Heart right ventricle (tissue), 16 donors: ENCODE results near the gene FFAR3. TPM values are rescaled to one million over a fixed set of nuclear protein-coding genes. Genes with fewer than 3 reads are reported as not detected.
"Not testable (repeated sequence)": the region's sequence is repeated elsewhere in the genome, so short reads cannot be mapped to it uniquely, and the experiment has no call there.

ENCODE experiments used
- ATAC-seq, 8 donors: fragments of 200-7000 bp; cut with Tn5 transposase; one replicate each; pipeline ENCODE4 v1.9.1; 2020; ENCODE audit warnings: mild to moderate bottlenecking in 8 of 8, moderate library complexity in 8 of 8, moderate number of reproducible peaks in 1 of 8
- DNase-seq, 2 donors: peaks; one replicate each; pipeline ENCODE4 v3.0.0-alpha.2; 2020
- H3K27ac ChIP-seq, 10 donors: fragments of 200-600 bp; sonication (generic) in 2 of 10; one replicate each; pipeline versions ENCODE4 v1.5.0 to v1.8.0; 2020 to 2022; ENCODE audit warnings: mild to moderate bottlenecking in 3 of 10
- H3K27me3 ChIP-seq, 7 donors: fragments of 200-600 bp; one replicate each; pipeline ENCODE4 v1.8.0; 2021 to 2022; ENCODE audit warnings: mild to moderate bottlenecking in 2 of 7
- H3K36me3 ChIP-seq, 9 donors: fragments of 200-600 bp; sonication (generic) in 1 of 9; one replicate each; pipeline versions ENCODE4 v1.5.0 to v1.8.0; 2020 to 2022; ENCODE audit warnings: mild to moderate bottlenecking in 2 of 9
- H3K4me1 ChIP-seq, 9 donors: fragments of 200-600 bp; sonication (generic) in 1 of 9; one replicate each; pipeline versions ENCODE4 v1.5.0 to v1.8.0; 2020 to 2022; ENCODE audit warnings: mild to moderate bottlenecking in 4 of 9
- H3K4me3 ChIP-seq, 10 donors: fragments of 200-600 bp; sonication (generic) in 2 of 10; one replicate each; pipeline versions ENCODE4 v1.5.0 to v1.8.0; 2020 to 2022; ENCODE audit warnings: mild to moderate bottlenecking in 7 of 10, moderate library complexity in 2 of 10
- H3K9me3 ChIP-seq, 11 donors: fragments of 200-600 bp in 10 of 11; sonication (generic) in 2 of 11; one replicate each; pipeline versions ENCODE4 v1.5.0 to v1.8.0; 2013 to 2022; ENCODE audit warnings: mild to moderate bottlenecking in 2 of 11, control low read depth in 1 of 11, moderate library complexity in 1 of 11
- CTCF ChIP-seq, 9 donors: fragments of 200-600 bp; sonication (generic) in 2 of 9; IDR thresholded peaks; one replicate each; pipeline versions ENCODE4 v1.5.0 to v1.8.0; 2021 to 2022; ENCODE audit warnings: antibody characterized with exemption in 9 of 9, mild to moderate bottlenecking in 5 of 9, moderate library complexity in 1 of 9
- WGBS, 2 donors: extraction: QIAGEN DNeasy Blood & Tissue Kit; methylation state at CpG; one replicate each; pipeline ENCODE4 v1.1.7; 2013; ENCODE audit warnings: inconsistent platforms in 1 of 2; 5-methylcytosine and 5-hydroxymethylcytosine counted together
- intact Hi-C, 10 donors: fragments of 100-400 bp; cut with DNase I; formaldehyde crosslinking; loops; one replicate each; pipeline versions ENCODE4 v1.11.1 to v1.14.2; 2022
- polyA plus RNA-seq, 2 donors: library from polyadenylated mRNA; stranded (reverse); fragments of 200-250 nt; gene quantifications; one replicate each; pipeline ENCODE4 v1.2.3, GENCODE V29; 2013
- total RNA-seq, 10 donors: library from RNA; stranded (reverse); fragmentation: NEBNext Ultra II Directional in 3 of 10; extraction: Animal tissue kit (Norgen Biotek cat#: 25700) in 3 of 10; gene quantifications; one replicate each; pipeline versions ENCODE4 v1.2.1 to v1.2.4, GENCODE V29; 2021 to 2023
- donor health status: Arrhythmogenic right ventricular cardiomyopathy.
- donor health status: ischemic (EF 13 %, LVEDD 7.1; RV severe dilation, severe dysfunction).
- donor health status: healthy with polysubstance abuse.
- donor health status: DM: no; HTN: yes; CAD: no.
- donor health status: DM: no; HTN: no; CAD: no.
- donor health status: ischemic (EF 25% LVEDD 6.9; RV normal size, moderate dysfunction).
- donor health status: ischemic (EF 25% LVEDD 5.7; RV mildly dilated, moderate dysfunction).
- donor health status: healthy.
- donor health status: DM: yes; HTN: yes; CAD: no.
- donor health status: Ischemic cardiomyopathy.
- donor health status: ischemic (EF 35%, LVEDD 5.7; RV mildly dilated, moderate dysfunction).
- donor health status: nonischemic (EF 11% LVEDD 7.7; RV severe dilation, severe dysfunction).
- donor health status: DM: yes; HTN: yes; CAD: no.
- donor health status: PGD.
- donor health status: ischemic (EF 29% LVEDD 5.4; RV normal size, mild dysfunction).
- donor health status: nonischemic (EF 23%, LVEDD 6.1; RV moderate dilation, normal function).

The FFAR3 gene
- total and polyA plus RNA-seq, 12 donors = 0.09 to 0.49 (median 0.40) TPM; not detected in 9

GRCh38 chr19:35399231-35399630 is 41.0 kb downstream of the FFAR3 start:
- Histone ChIP-seq H3K9me3 (no peaks in the 10 kb centered on the region), H3K27ac (peak overlapping the region in 1 of 10 donors; percentile 28), H3K27me3 (no peaks in the 10 kb centered on the region), H3K4me1 (peaks cover 0 to 10% (median 5%) of the 10 kb centered on the region in 9 donors), H3K4me3 (no peak overlapping the region), H3K36me3 (no peaks in the 10 kb centered on the region)
- WGBS, 2 donors = 50 to 56% methylated on average over 4 of the region's 4 CpGs
- no peak for TF ChIP-seq CTCF (IDR thresholded peaks at IDR 0.05)
- intact Hi-C loops = no loop called here
- DNase-seq (no peak), ATAC-seq (peak in 2 of 8 donors; percentile 17 to 30)

GRCh38 chr19:35399948-35400772 is 41.9 kb downstream of the FFAR3 start:
- H3K27ac ChIP-seq = peak overlapping the region in 1 of 10 donors; percentile 28
- intact Hi-C loops = no loop called here

GRCh38 chr19:35400773-35401100 is 42.5 kb downstream of the FFAR3 start:
- no peak for DNase-seq
- TF ChIP-seq CTCF (IDR thresholded peaks at IDR 0.05) = no peak
- no peak for ATAC-seq
- no peaks in the 10 kb centered on the region for H3K27me3 ChIP-seq
- no peak overlapping the region for H3K4me3 ChIP-seq
- no peaks in the 10 kb centered on the region for H3K9me3 ChIP-seq
- H3K27ac ChIP-seq = no peak overlapping the region
- intact Hi-C loops = no loop called here
- H3K4me1 ChIP-seq = peaks cover 0 to 8% (median 3%) of the 10 kb centered on the region in 9 donors
- no peaks in the 10 kb centered on the region for H3K36me3 ChIP-seq
- 91 to 98% methylated on average over 7 of the region's 7 CpGs for WGBS, 2 donors

More at GRCh38 chr19:35399948-35400772, 41.9 kb downstream of the FFAR3 start:
- ATAC-seq = no peak
- WGBS, 2 donors = 81 to 84% methylated on average over 10 of the region's 10 CpGs
- no peak for TF ChIP-seq CTCF (IDR thresholded peaks at IDR 0.05)
- Histone ChIP-seq H3K36me3 (no peaks in the 10 kb centered on the region), H3K9me3 (no peaks in the 10 kb centered on the region), H3K27me3 (no peaks in the 10 kb centered on the region), H3K4me1 (peaks cover 0 to 10% (median 5%) of the 10 kb centered on the region in 9 donors), H3K4me3 (no peak overlapping the region)
- no peak for DNase-seq

GRCh38 chr19:35401416-35401815 is 43.2 kb downstream of the FFAR3 start:
- DNase-seq, ATAC-seq, H3K9me3 ChIP-seq, H3K4me1 ChIP-seq, H3K27me3 ChIP-seq, H3K36me3 ChIP-seq, H3K27ac ChIP-seq, H3K4me3 ChIP-seq, intact Hi-C loops: not testable (repeated sequence)
- WGBS, 2 donors = 90 to 96% methylated on average over 9 of the region's 9 CpGs
